ENCODE results near the gene KLHL21.
"Not testable (repeated sequence)": the region's sequence is repeated elsewhere in the genome, so short reads cannot be mapped to it uniquely, and the experiment has no call there.

Gene KLHL21

GRCh38 chr1:6602669-6603237 is at the start of gene KLHL21:
Gene KLHL21 (minus strand): TSS chr1:6602869. CDS start chr1:6602817, 52 bp downstream.
- peak; percentile 95 for DNase-seq

- DNase-seq: no peak
Observed at GRCh38 chr1:6651909-6652308, 49.2 kb upstream of the KLHL21 start.

- DNase-seq: no peak
Observed at GRCh38 chr1:6648556-6648955, 45.9 kb upstream of the KLHL21 start.

- DNase-seq: peak; percentile 82
Observed at GRCh38 chr1:6646499-6647148, 44.0 kb upstream of the KLHL21 start.

GRCh38 chr1:6645018-6645417 is 42.3 kb upstream of the KLHL21 start:
- no peak for DNase-seq

GRCh38 chr1:6640867-6641266 is 38.2 kb upstream of the KLHL21 start:
- DNase-seq: not testable (repeated sequence)

GRCh38 chr1:6638226-6638625 is 35.6 kb upstream of the KLHL21 start:
- DNase-seq: no peak

GRCh38 chr1:6637770-6638169 is 35.1 kb upstream of the KLHL21 start:
- DNase-seq: no peak

GRCh38 chr1:6636778-6637177 is 34.1 kb upstream of the KLHL21 start:
- not testable (repeated sequence) for DNase-seq

- DNase-seq: no peak
Observed at GRCh38 chr1:6635910-6636760, 33.5 kb upstream of the KLHL21 start.

GRCh38 chr1:6635161-6635909 is 32.7 kb upstream of the KLHL21 start:
- DNase-seq: no peak

- DNase-seq: peak; percentile 66
Observed at GRCh38 chr1:6634371-6635052, 31.8 kb upstream of the KLHL21 start.

- DNase-seq: no peak
Observed at GRCh38 chr1:6632588-6633514, 30.2 kb upstream of the KLHL21 start.

- DNase-seq: no peak
Observed at GRCh38 chr1:6631058-6631457, 28.4 kb upstream of the KLHL21 start.

GRCh38 chr1:6630027-6630426 is 27.4 kb upstream of the KLHL21 start:
- DNase-seq: no peak

GRCh38 chr1:6628971-6629479 is 26.4 kb upstream of the KLHL21 start:
- no peak for DNase-seq

- DNase-seq: no peak
Observed at GRCh38 chr1:6627841-6628545, 25.3 kb upstream of the KLHL21 start.

- DNase-seq: no peak
Observed at GRCh38 chr1:6627031-6627430, 24.4 kb upstream of the KLHL21 start.

- peak; percentile 61 for DNase-seq
Observed at GRCh38 chr1:6625584-6626149, 23.0 kb upstream of the KLHL21 start.

Measured in DMS53 (cell line).